Measurements from ENCODE around the gene RGS3. TPM values are rescaled to one million over a fixed set of nuclear protein-coding genes. Genes with fewer than 3 reads are reported as not detected.

Gene RGS3
- total RNA-seq, 1 donor from 2014 or later: 66.2 TPM

DNA sequence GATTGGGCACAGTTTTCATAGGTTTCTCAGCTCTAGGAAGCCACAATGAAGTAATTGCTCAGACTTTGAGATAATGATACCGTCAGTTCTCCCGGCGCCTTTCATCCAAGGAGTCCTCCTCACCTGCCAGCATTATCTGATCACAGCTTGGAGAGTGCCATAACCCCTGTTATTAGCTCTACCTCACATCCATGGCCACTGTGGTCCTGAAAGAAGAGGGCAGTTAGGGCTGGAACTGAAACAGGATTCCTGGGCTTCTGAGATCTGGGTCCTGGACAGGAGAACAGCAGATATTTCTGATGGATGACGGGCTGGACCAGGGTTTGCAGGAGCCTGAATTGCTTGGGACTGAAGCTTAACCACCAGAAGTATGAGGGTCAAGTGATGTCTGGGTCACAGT lies 13.5 kb downstream of the RGS3 start:
- no peak for DNase-seq
- Histone ChIP-seq H3K27me3 (ENCODE audit: low read depth) (no peaks in the 10 kb centered on the region), H3K4me1 (no peaks in the 10 kb centered on the region), H3K27ac (no peak overlapping the region), H3K4me3 (no peak overlapping the region), H3K9me3 (no peaks in the 10 kb centered on the region), H3K36me3 (no peaks in the 10 kb centered on the region)
- intact Hi-C loops (cut with DNase I): no loop called here
- TF ChIP-seq, protein P1, sequence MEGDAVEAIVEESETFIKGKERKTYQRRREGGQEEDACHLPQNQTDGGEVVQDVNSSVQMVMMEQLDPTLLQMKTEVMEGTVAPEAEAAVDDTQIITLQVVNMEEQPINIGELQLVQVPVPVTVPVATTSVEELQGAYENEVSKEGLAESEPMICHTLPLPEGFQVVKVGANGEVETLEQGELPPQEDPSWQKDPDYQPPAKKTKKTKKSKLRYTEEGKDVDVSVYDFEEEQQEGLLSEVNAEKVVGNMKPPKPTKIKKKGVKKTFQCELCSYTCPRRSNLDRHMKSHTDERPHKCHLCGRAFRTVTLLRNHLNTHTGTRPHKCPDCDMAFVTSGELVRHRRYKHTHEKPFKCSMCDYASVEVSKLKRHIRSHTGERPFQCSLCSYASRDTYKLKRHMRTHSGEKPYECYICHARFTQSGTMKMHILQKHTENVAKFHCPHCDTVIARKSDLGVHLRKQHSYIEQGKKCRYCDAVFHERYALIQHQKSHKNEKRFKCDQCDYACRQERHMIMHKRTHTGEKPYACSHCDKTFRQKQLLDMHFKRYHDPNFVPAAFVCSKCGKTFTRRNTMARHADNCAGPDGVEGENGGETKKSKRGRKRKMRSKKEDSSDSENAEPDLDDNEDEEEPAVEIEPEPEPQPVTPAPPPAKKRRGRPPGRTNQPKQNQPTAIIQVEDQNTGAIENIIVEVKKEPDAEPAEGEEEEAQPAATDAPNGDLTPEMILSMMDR (IDR thresholded peaks at IDR 0.05): no peak
- no peak for ATAC-seq

DNA sequence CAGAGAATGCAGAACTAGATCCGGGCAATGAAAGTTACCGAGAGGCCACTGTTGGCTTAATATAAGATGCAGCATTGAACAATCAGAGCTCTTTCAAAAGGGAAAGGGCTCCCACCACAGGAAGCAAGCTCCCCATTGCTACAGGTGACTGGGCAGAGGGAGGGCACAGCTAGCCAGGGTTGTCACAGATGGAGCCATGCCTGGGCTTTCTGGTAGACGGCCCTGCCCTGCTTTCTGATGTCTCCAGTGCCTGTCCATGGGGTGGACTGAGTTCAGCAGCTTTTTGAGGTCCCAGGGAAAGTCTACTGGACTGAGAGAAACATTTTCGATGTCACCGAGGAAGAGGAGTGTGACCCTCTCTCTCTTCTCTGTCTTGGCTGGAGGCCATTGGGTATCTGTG lies 14.1 kb downstream of the RGS3 start:
- intact Hi-C loops (cut with DNase I): no loop called here
- H3K27ac ChIP-seq: no peak overlapping the region

DNA sequence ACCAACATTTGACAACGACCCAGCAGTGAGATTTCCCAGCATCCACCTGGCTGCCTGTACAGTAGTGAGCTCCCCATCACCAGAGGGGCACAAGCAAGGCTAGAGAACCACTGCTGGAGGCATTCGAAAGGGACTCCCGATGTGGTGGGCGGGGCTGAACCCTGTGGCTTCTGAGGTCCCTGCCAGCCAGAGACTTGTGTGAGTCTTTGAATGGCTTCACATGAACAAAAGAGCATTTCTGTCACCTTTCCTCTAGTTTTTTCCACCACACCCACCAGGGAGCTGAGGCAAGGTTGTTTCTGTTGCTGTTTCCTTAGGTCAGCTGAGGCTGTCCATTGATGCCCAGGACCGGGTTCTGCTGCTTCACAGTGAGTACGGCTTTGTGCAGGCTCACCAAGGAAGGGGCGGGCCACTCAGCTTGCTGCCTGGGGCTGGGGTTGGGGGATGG lies 15.7 kb downstream of the RGS3 start:
- TF ChIP-seq, protein P1 (IDR thresholded peaks at IDR 0.05): no peak
- ATAC-seq (no peak), DNase-seq (no peak)
- H3K36me3 ChIP-seq: no peaks in the 10 kb centered on the region
- peaks cover 9% of the 10 kb centered on the region for H3K4me1 ChIP-seq
- no peak overlapping the region for H3K4me3 ChIP-seq
- H3K9me3 ChIP-seq: no peaks in the 10 kb centered on the region
- H3K27ac ChIP-seq: no peak overlapping the region
- intact Hi-C loops (cut with DNase I): no loop called here
- no peaks in the 10 kb centered on the region for H3K27me3 ChIP-seq (ENCODE audit: low read depth)

More for the DNA sequence above, 14.1 kb downstream of the RGS3 start:
- H3K9me3 ChIP-seq: no peaks in the 10 kb centered on the region
- DNase-seq: no peak
- no peaks in the 10 kb centered on the region for H3K27me3 ChIP-seq (ENCODE audit: low read depth)
- no peaks in the 10 kb centered on the region for H3K4me1 ChIP-seq
- ATAC-seq: no peak
- no peak overlapping the region for H3K4me3 ChIP-seq
- TF ChIP-seq, protein P1 (IDR thresholded peaks at IDR 0.05): no peak
- no peaks in the 10 kb centered on the region for H3K36me3 ChIP-seq

DNA sequence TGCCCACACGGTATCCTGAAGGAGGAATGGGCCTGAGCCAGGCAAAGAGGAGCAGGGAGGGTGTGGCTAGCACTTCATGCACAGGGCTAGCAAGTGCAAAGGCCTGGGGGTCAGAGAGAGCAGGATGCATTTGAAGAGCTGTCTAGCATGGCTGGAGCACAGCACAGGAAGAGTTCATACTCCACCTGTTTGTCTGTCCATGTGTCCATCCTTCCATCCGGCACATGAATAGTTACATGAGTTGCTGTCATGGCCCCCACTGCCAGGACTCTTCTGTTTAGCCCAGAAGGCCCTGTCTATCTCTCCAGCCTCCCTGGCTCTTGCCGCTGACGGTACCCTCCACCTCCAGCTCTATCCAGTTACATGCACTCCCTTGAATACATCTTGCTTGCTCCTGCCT lies 17.1 kb downstream of the RGS3 start:
- DNase-seq (no peak), ATAC-seq (no peak)
- intact Hi-C loops (cut with DNase I): no loop called here
- H3K4me3 ChIP-seq: no peak overlapping the region
- no peaks in the 10 kb centered on the region for H3K9me3 ChIP-seq
- no peaks in the 10 kb centered on the region for H3K27me3 ChIP-seq (ENCODE audit: low read depth)
- no peak overlapping the region for H3K27ac ChIP-seq
- H3K36me3 ChIP-seq: no peaks in the 10 kb centered on the region
- TF ChIP-seq, protein P1 (IDR thresholded peaks at IDR 0.05): no peak
- H3K4me1 ChIP-seq: peaks cover 17% of the 10 kb centered on the region

DNA sequence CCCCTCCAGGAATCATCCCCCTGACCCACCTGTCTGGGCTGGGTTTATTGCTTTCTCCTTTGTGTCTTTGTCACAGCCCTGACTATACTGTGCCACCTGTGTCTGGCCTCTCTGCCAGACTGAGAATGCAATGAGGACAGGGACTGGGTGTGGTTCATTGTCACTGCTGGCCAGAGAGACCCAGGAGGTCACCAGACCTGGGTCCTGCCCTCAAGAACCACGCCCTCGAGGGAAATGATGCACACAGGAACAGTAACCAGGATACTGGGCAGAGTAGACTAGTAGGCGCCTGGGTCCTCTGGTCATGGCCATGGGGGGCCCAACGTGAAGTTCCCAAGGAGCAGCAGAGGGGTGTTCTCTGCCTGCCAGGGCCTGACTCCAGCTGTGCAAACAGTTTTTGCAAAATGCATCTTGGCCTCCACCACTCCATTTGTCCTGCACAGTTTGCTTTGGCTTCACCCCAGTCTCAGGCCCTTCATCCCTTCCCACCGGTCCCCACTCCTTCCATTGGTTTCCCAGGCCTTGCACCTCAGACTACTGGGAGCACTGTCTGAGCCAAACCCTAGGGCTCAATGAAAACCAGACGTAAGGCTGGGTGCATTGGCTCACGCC lies 17.8 kb downstream of the RGS3 start:
- no peaks in the 10 kb centered on the region for H3K9me3 ChIP-seq
- TF ChIP-seq, protein P1 (IDR thresholded peaks at IDR 0.05): no peak
- no peak for DNase-seq
- no peak overlapping the region for H3K27ac ChIP-seq
- H3K4me3 ChIP-seq: no peak overlapping the region
- no peak for ATAC-seq
- no peaks in the 10 kb centered on the region for H3K36me3 ChIP-seq
- H3K4me1 ChIP-seq: peaks cover 17% of the 10 kb centered on the region
- no peaks in the 10 kb centered on the region for H3K27me3 ChIP-seq (ENCODE audit: low read depth)
- intact Hi-C loops (cut with DNase I): no loop called here

Data from lower lobe of right lung (tissue), 2 donors.